K562 (cell line): ENCODE data around the gene FKBP2. TPM values are rescaled to one million over a fixed set of nuclear protein-coding genes. Genes with fewer than 3 reads are reported as not detected.
A peak's percentile ranks its signal among the peaks of the same experiment; 100 is the strongest.

Experiments used
- ATAC-seq: fragments of 200-7000 bp; cut with Tn5 transposase; 3 replicates; pipeline ENCODE4 v1.9.1; 2020; ENCODE audit warnings: moderate library complexity
- BruUV-seq: library from RNA; stranded (reverse); fragments of 400-500 nt; replicated peaks from 2 replicates; lab custom pipeline; 2021; lab: Mats Ljungman, UMichigan
- CTCF ChIA-PET: fragments of 300-600 bp; formaldehyde crosslinking; extraction: SDS; loops from one replicate; lab custom pipeline; 2021; ENCODE audit warnings: low intra/inter-chr PET ratio; lab: Yijun Ruan, JAX
- POLR2A ChIA-PET: fragments of 300-600, 350-650 bp; sonication (Branson Sonifier 250); formaldehyde crosslinking; extraction: SDS; loops from one replicate; lab custom pipeline; 2021; ENCODE audit warnings: antibody characterized with exemption, inconsistent platforms; lab: Yijun Ruan, JAX
- DNase-seq, 4 experiments: peaks; one replicate each; pipeline versions ENCODE4 v3.0.0 to v3.0.0-alpha.2; 2011 to 2018; ENCODE audit warnings: low spot score in 3 of 4, mixed read lengths in 3 of 4; ENCODE audit errors: extremely low read depth in 1 of 4
- FAIRE-seq: peaks from 2 replicates; lab custom pipeline; 2011; peaks lifted over from hg19 to GRCh38; lab: Jason Lieb, UNC
- H2AFZ ChIP-seq: 2 replicates; pipeline ENCODE4 v1.6.0; 2011; ENCODE audit warnings: low read depth, low read length, control low read depth, inconsistent platforms
- H3K27ac ChIP-seq: fragments of 200-600 bp; 3 replicates; pipeline ENCODE4 v1.8.0; 2011; ENCODE audit warnings: low read depth, mild to moderate bottlenecking, control low read depth, inconsistent platforms, low read length, moderate library complexity, mixed read lengths; ENCODE audit errors: extremely low read depth
- H3K27me3 ChIP-seq, 2 experiments: fragments of 300-600 bp in 1 of 2; 2 replicates in 1 of 2; 3 replicates in 1 of 2; pipeline versions ENCODE4 v1.6.0 to v1.8.0; 2011; ENCODE audit warnings: inconsistent platforms in 2 of 2, low read length in 2 of 2, mild to moderate bottlenecking in 1 of 2, mixed read lengths in 1 of 2, moderate library complexity in 1 of 2; ENCODE audit not compliant: control insufficient read depth in 2 of 2, insufficient read depth in 2 of 2
- H3K36me3 ChIP-seq: fragments of 300-600 bp; 3 replicates; pipeline ENCODE4 v1.8.0; 2011; ENCODE audit warnings: mild to moderate bottlenecking, low read length, inconsistent platforms; ENCODE audit not compliant: control insufficient read depth, insufficient read depth
- H3K4me1 ChIP-seq, 2 experiments: fragments of 200-600 bp in 1 of 2; replicated peaks in 1 of 2; 2 replicates in 1 of 2; 3 replicates in 1 of 2; pipeline versions ENCODE4 v1.5.1 to v1.8.0; 2011; ENCODE audit warnings: inconsistent platforms in 2 of 2, low read length in 2 of 2, mild to moderate bottlenecking in 1 of 2, mixed read lengths in 1 of 2, moderate library complexity in 1 of 2; ENCODE audit not compliant: control insufficient read depth in 2 of 2, insufficient read depth in 2 of 2
- H3K4me2 ChIP-seq: 2 replicates; pipeline ENCODE4 v1.6.1; 2011; ENCODE audit warnings: low read length, control low read depth, inconsistent platforms, mixed read lengths; ENCODE audit not compliant: insufficient read depth
- H3K4me3 ChIP-seq: fragments of 200-600 bp; sonication (generic), shearing (Covaris generic); 2 replicates; pipeline ENCODE4 v1.5.1; 2016; ENCODE audit warnings: control low read depth, inconsistent platforms
- H3K79me2 ChIP-seq: fragments of 200-600 bp; 3 replicates; pipeline ENCODE4 v1.8.0; 2011; ENCODE audit warnings: low read length, inconsistent platforms; ENCODE audit not compliant: control insufficient read depth, insufficient read depth
- H3K9ac ChIP-seq, 2 experiments: 2 replicates each; pipeline versions ENCODE4 v1.6.0 to v1.6.1; 2011; ENCODE audit warnings: low read depth in 2 of 2, low read length in 2 of 2, control low read depth in 1 of 2, inconsistent platforms in 1 of 2, mild to moderate bottlenecking in 1 of 2, mixed read lengths in 1 of 2; ENCODE audit not compliant: insufficient read depth in 1 of 2
- H3K9me1 ChIP-seq: one replicate; pipeline ENCODE4 v1.6.0; 2011; ENCODE audit warnings: inconsistent platforms, mild to moderate bottlenecking, low read length, moderate library complexity; ENCODE audit not compliant: control insufficient read depth, insufficient read depth
- H3K9me3 ChIP-seq: replicated peaks from 2 replicates; pipeline ENCODE4 v1.5.1; 2011; ENCODE audit warnings: low read depth, low read length, inconsistent platforms; ENCODE audit not compliant: control insufficient read depth, insufficient read depth
- H4K20me1 ChIP-seq: replicated peaks from 2 replicates; pipeline ENCODE4 v1.6.1; 2011; ENCODE audit warnings: low read length, inconsistent platforms, mixed read lengths; ENCODE audit not compliant: control insufficient read depth, insufficient read depth
- BHLHE40 ChIP-seq: IDR thresholded peaks from 2 replicates; pipeline ENCODE4 v1.6.1; 2011; ENCODE audit warnings: low read length, improper control_type of control experiment
- ELK1 ChIP-seq: sonication (generic); formaldehyde crosslinking; IDR thresholded peaks from 2 replicates; pipeline ENCODE4 v1.8.1; 2022; ENCODE audit warnings: missing genetic modification reagents
- EP400 ChIP-seq: fragments of 450-650 bp; IDR thresholded peaks from 2 replicates; pipeline ENCODE4 v1.6.1; 2017; ENCODE audit warnings: antibody characterized with exemption, mild to moderate bottlenecking, moderate library complexity
- HDGF ChIP-seq: fragments of 450-650 bp; IDR thresholded peaks from 2 replicates; pipeline ENCODE4 v1.6.1; 2016
- HLTF ChIP-seq: fragments of 450-650 bp; IDR thresholded peaks from 2 replicates; pipeline ENCODE4 v1.6.1; 2016
- JUNB ChIP-seq: fragments of 450-650 bp; formaldehyde crosslinking; conservative IDR thresholded peaks from 2 replicates; pipeline ENCODE4 v1.4.0; 2020; ENCODE audit warnings: mild to moderate bottlenecking
- KAT8 ChIP-seq: fragments of 450-650 bp; IDR thresholded peaks from 2 replicates; pipeline ENCODE4 v1.6.1; 2016; ENCODE audit warnings: low read depth, mild to moderate bottlenecking
- LEF1 ChIP-seq: fragments of 450-650 bp; IDR thresholded peaks from 2 replicates; pipeline ENCODE4 v1.6.1; 2016; ENCODE audit warnings: mild to moderate bottlenecking
- MXD1 ChIP-seq: fragments of 250-450 bp; sonication (Bioruptor Pico); IDR thresholded peaks from 2 replicates; pipeline ENCODE4 v1.8.0; 2021; ENCODE audit warnings: borderline replicate concordance, mild to moderate bottlenecking, moderate library complexity; ENCODE audit not compliant: poor library complexity, severe bottlenecking
- MYC ChIP-seq, 2 experiments: fragments of 250-450 bp in 1 of 2; sonication (Bioruptor Pico) in 1 of 2; IDR thresholded peaks; 2 replicates each; pipeline versions ENCODE4 v1.5.1 to v1.6.1; 2012 to 2021; ENCODE audit warnings: low read depth in 2 of 2, borderline replicate concordance in 1 of 2, improper control_type of control experiment in 1 of 2, low read length in 1 of 2, mild to moderate bottlenecking in 1 of 2, moderate library complexity in 1 of 2
- PRPF4 ChIP-seq: fragments of 200-400 bp; formaldehyde crosslinking; IDR thresholded peaks from one replicate; pipeline ENCODE4 v1.6.1; 2017; ENCODE audit warnings: low read length, low read depth, mild to moderate bottlenecking; ENCODE audit not compliant: insufficient read depth, poor library complexity, severe bottlenecking
- SAFB2 ChIP-seq: fragments of 200-400 bp; formaldehyde crosslinking; IDR thresholded peaks from 2 replicates; pipeline ENCODE4 v1.6.1; 2018; ENCODE audit warnings: borderline replicate concordance, low read length, low read depth, moderate library complexity; ENCODE audit not compliant: severe bottlenecking
- STAT5A ChIP-seq: IDR thresholded peaks from 2 replicates; pipeline ENCODE4 v1.6.1; 2012; ENCODE audit warnings: low read length, inconsistent platforms, borderline replicate concordance
- ZBTB43 ChIP-seq: sonication (generic); formaldehyde crosslinking; IDR thresholded peaks from 2 replicates; pipeline ENCODE4 v1.8.0; 2023; ENCODE audit warnings: mild to moderate bottlenecking, missing genetic modification reagents
- ZFP36 ChIP-seq: fragments of 150-350 bp; IDR thresholded peaks from 2 replicates; pipeline ENCODE4 v1.6.1; 2018; ENCODE audit warnings: low read length, low read depth; ENCODE audit not compliant: partially characterized antibody
- ZNF134 ChIP-seq: fragments of 250-450 bp; sonication (Bioruptor Pico); conservative IDR thresholded peaks from 2 replicates; pipeline ENCODE4 v1.4.0; 2020
- ZNF444 ChIP-seq: fragments of 250-450 bp; sonication (Bioruptor Pico); IDR thresholded peaks from 2 replicates; pipeline ENCODE4 v1.4.0; 2020; ENCODE audit warnings: mild to moderate bottlenecking, moderate library complexity
- ZNF449 ChIP-seq: fragments of 250-450 bp; sonication (Bioruptor Pico); IDR thresholded peaks from 2 replicates; pipeline ENCODE4 v1.8.0; 2022; ENCODE audit warnings: moderate library complexity, mild to moderate bottlenecking, inconsistent platforms
- ZNF699 ChIP-seq: fragments of 250-450 bp; sonication (Bioruptor Pico); IDR thresholded peaks from 2 replicates; pipeline ENCODE4 v1.8.0; 2021; ENCODE audit warnings: mild to moderate bottlenecking, moderate library complexity; ENCODE audit not compliant: insufficient replicate concordance
- WGBS: fragments of 100-300 bp; shearing (Covaris generic); methylation state at CpG from one replicate; pipeline ENCODE4 v1.1.6; 2016; ENCODE audit warnings: low coverage, mixed read lengths; ENCODE audit not compliant: insufficient coverage; ENCODE audit errors: missing lambda C conversion rate; 5-methylcytosine and 5-hydroxymethylcytosine counted together
- in situ Hi-C: fragments of 300-500 bp; cut with MboI; formaldehyde crosslinking; loops from 4 replicates; pipeline ENCODE4 v1.15.0; 2018; ENCODE audit warnings: inconsistent platforms, mixed read lengths
- intact Hi-C: fragments of 100-400 bp; cut with micrococcal nuclease; formaldehyde crosslinking; loops from 2 replicates; pipeline ENCODE4 v1.14.2; 2022
- polyA plus RNA-seq, 8 experiments: library from polyadenylated mRNA; depleted of rRNA in 4 of 8; stranded (reverse) in 5 of 8; unstranded in 3 of 8; fragments of >200 nt; fragmentation: Nextera tagmentation in 2 of 8; fragmentation: Illumina TruSeq in 1 of 8; extraction: Ambion mirVana in 2 of 8; extraction: Trizol in 1 of 8; gene quantifications; 2 replicates each; pipeline versions ENCODE4 v1.2.1 to v1.2.3, GENCODE V29; 2011 to 2014; ENCODE audit warnings: inconsistent platforms in 1 of 8, missing spikeins in 1 of 8
- total RNA-seq, 7 experiments: library from RNA; depleted of rRNA in 6 of 7; stranded (reverse); fragments of >200 nt in 6 of 7; fragmentation: Illumina TruSeq in 2 of 7; extraction: Trizol in 2 of 7; gene quantifications; 2 replicates each; pipeline versions ENCODE4 v1.2.1 to v1.2.3, GENCODE V29; 2011 to 2021; ENCODE audit warnings: low replicate concordance in 1 of 7

FKBP2 gene
- total and polyA plus RNA-seq, 9 of the 15 experiments (the other 6 are each of a cell fraction or from before 2014, with no cell fraction given), result 3.5 to 151 (median 58.1) TPM

GRCh38 chr11:64226507-64227051, 14.3 kb upstream of the FKBP2 start:
- ATAC-seq, result peak; percentile 24
- peak overlapping the region; percentile 64 for H3K4me3 ChIP-seq
- peak overlapping the region; percentile 79 to 99 for H3K9ac ChIP-seq
- peak overlapping the region; percentile 23; the same call in 1 of the 2 replicates for H2AFZ ChIP-seq
- FAIRE-seq, result no peak
- H3K27ac ChIP-seq, result peak overlapping the region; percentile 93
- no peaks in the 10 kb centered on the region for H3K27me3 ChIP-seq
- in situ Hi-C loops (no loop called here), intact Hi-C loops (no loop called here)
- WGBS, result 2% methylated on average over 26 of the region's 26 CpGs
- no peaks in the 10 kb centered on the region for H3K9me3 ChIP-seq
- TSS peak; percentile 66 for BruUV-seq
- peak; percentile 38 to 67 (median 62) for DNase-seq
- H3K4me2 ChIP-seq, result peak overlapping the region; percentile 83
- H3K79me2 ChIP-seq, result peaks cover 44% of the 10 kb centered on the region
- H3K4me1 ChIP-seq, result peaks cover 14 to 77% of the 10 kb centered on the region in 2 experiments; a peak in 4 of 5 replicates
- POLR2A ChIA-PET, result interaction anchor here (0.7 to 6.3 kb wide), 11 partner anchors 9 to 486 kb away, joined by 3 to 77 read pairs (median 3); partner anchors contain the start of gene FERMT3
- no peaks in the 10 kb centered on the region for H4K20me1 ChIP-seq
- CTCF ChIA-PET, result no interaction called here
- peaks cover 5% of the 10 kb centered on the region for H3K9me1 ChIP-seq
- peaks cover 38% of the 10 kb centered on the region; the same call in 2 of the 3 replicates for H3K36me3 ChIP-seq
- TF ChIP-seq HDGF, result no peak
- TF ChIP-seq ZNF134, result no peak
- TF ChIP-seq EP400, result 0 out of 2 replicates have a peak, but pooled peaks have one; percentile 27
- TF ChIP-seq JUNB (CRISPR knock-in tag), result no peak
- TF ChIP-seq STAT5A, result no peak
- TF ChIP-seq ZNF699 (CRISPR knock-in tag), result no peak
- no peak for TF ChIP-seq ZBTB43 (CRISPR knock-in tag)
- TF ChIP-seq MXD1 (CRISPR knock-in tag), result no peak
- no peak for TF ChIP-seq ZNF444
- TF ChIP-seq MYC (IDR thresholded peaks at IDR 0.05; ENCODE audit: low read depth, low read length), result no peak
- TF ChIP-seq MYC (CRISPR knock-in tag; IDR thresholded peaks at IDR 0.05; ENCODE audit: borderline replicate concordance, low read depth), result 0 out of 2 replicates have a peak, but pooled peaks have one; percentile 35
- no peak for TF ChIP-seq ZFP36
- no peak for TF ChIP-seq HLTF
- TF ChIP-seq LEF1, result no peak
- TF ChIP-seq ELK1 (CRISPR knock-in tag), result no peak
- TF ChIP-seq ZNF449 (CRISPR knock-in tag), result 0 out of 2 replicates have a peak, but pooled peaks have one; percentile 9
- TF ChIP-seq PRPF4, result no peak
- no peak for TF ChIP-seq BHLHE40
- TF ChIP-seq KAT8, result no peak
- TF ChIP-seq SAFB2, result no peak
